Epithelial cell of prostate (primary cell): Measurements from ENCODE around the gene SCN4B.
"Not testable (repeated sequence)": the region's sequence is repeated elsewhere in the genome, so short reads cannot be mapped to it uniquely, and the experiment has no call there.

ENCODE experiments used
- DNase-seq: peaks from one replicate; pipeline ENCODE4 v3.0.0-alpha.2; 2011; ENCODE audit warnings: low read depth, low spot score
- H3K27ac ChIP-seq: fragments of 450-650 bp; 2 replicates; pipeline ENCODE4 v1.5.1; 2017; ENCODE audit warnings: mild to moderate bottlenecking

Gene SCN4B

GRCh38 chr11:118152552-118153471 lies at the start of gene SCN4B:
TSS of gene SCN4B (minus strand) at chr11:118152823. CDS start at chr11:118152673, 150 bp downstream.
- no peak within 1 kb of the TSS for H3K27ac ChIP-seq
- no peak for DNase-seq

- H3K27ac ChIP-seq = no peak overlapping the region
- DNase-seq = no peak
Observed at GRCh38 chr11:118201966-118202365, 49.3 kb upstream of the SCN4B start.

- no peak for DNase-seq
- no peak overlapping the region for H3K27ac ChIP-seq
Observed at GRCh38 chr11:118200901-118201680, 48.5 kb upstream of the SCN4B start.

DNA sequence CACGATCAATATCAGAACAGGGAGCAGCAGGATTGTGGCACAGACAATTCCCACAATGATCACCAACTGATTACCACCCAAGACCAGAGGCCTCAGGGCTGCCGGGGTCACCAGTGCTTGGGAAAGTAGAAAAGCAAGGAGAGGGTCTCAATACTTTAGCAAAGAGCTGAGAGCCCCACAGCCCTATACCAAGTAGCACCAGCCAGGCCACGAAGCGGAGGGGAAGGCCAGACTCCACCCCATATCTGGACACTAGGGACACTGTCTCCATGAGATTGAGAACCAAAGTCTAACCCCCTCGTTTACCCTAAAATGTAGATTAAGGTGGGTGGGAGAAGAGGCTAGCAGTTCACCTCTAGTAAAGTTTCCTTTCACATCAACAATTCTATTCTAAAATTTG lies 47.9 kb upstream of the SCN4B start:
- no peak for DNase-seq
- no peak overlapping the region for H3K27ac ChIP-seq

- no peak for DNase-seq
- H3K27ac ChIP-seq = no peak overlapping the region
Observed at GRCh38 chr11:118199135-118199534, 46.5 kb upstream of the SCN4B start.

DNA sequence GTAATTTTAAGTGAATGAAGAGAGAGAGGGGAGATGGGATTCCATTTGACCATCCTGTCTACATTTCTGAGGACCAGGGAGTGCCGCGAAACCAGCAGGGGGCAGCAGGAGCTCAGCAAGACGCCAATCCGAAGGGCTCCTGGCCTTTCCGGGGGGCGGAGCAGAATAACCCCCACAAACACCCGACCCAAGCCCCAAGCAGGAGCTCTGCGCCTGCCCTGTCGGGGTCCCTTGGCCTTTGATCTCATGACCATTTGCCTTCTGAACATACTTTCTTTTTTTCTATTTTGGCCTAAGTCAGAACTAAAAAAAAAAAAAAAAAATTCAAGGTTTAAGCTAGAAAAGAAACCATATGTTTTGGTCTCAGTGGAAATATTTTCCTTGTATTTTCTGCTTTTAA lies 45.7 kb upstream of the SCN4B start:
- H3K27ac ChIP-seq = no peak overlapping the region

GRCh38 chr11:118194835-118195627 lies 42.4 kb upstream of the SCN4B start:
- DNase-seq = peak; percentile 77
- peak overlapping the region; percentile 68 for H3K27ac ChIP-seq

More for the DNA sequence above, 45.7 kb upstream of the SCN4B start:
- DNase-seq = no peak

- H3K27ac ChIP-seq = peak overlapping the region; percentile 68
- DNase-seq = no peak
Observed at GRCh38 chr11:118193910-118194566, 41.4 kb upstream of the SCN4B start.

- H3K27ac ChIP-seq, DNase-seq: not testable (repeated sequence)
Observed at GRCh38 chr11:118192817-118193216, 40.2 kb upstream of the SCN4B start.

DNA sequence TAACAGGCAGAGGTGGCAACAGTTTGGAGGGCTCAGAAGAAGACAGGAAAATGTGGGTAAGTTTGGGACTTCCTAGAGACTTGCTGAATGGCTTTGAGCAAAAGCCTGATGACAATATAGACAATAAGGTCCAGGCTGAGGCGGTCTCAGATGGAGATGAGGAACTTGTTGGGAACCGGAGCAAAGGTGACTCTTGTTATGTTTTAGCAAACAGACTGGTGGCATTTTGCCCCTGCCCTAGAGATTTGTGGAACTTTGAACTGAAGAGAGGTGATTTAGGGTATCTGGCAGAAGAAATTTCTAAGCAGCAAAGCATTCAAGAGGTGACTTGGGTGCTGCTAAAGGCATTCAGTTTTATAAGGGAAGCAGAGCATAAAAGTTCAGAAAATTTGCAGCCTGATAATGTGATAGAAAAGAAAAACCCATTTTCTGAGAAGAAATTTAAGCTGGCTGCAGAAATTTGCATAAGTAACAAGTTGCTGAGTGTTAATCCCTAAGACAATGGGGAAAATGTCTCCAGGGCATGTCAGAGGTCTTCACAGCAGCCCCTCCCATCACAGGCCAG lies 38.4 kb upstream of the SCN4B start:
- DNase-seq, H3K27ac ChIP-seq: not testable (repeated sequence)

GRCh38 chr11:118186346-118187107 lies 33.9 kb upstream of the SCN4B start:
- no peak for DNase-seq
- H3K27ac ChIP-seq = no peak overlapping the region

DNA sequence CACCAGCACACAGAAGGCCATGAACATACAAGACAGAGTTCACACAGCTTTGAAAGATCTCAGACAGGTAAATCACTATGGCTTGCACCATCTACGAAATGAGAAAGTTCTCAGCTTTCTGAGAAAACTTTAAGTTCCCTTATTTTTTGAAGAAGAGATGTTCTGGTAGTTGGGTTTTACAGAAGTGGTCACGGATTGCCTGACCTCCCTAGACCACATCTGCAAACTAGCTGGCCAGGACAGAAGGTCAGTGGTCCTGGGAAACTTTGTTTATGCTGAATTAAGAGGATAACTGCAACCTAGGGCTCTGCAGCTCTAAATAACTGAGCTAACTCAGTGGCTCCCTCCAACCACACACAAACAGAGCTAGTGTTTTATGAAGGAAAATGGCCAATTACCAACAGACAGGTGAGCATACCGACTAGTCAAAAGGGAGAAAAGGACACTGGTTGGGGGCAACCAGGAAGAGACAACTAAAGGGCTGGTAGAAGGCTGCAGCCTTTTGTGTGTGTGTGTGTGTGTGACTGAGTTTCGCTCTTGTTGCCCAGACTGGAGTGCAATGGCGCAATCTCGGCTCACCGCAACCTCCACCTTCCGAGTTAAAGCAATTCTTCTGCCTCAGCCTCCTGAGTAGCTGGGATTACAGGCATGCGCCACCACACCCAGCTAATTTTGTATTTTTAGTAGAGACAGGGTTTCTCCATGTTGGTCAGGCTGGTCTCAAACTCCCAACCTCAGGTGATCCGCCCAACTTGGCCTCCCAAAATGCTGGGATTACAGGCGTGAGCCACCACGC lies 32.4 kb upstream of the SCN4B start:
- no peak overlapping the region for H3K27ac ChIP-seq
- DNase-seq = no peak

DNA sequence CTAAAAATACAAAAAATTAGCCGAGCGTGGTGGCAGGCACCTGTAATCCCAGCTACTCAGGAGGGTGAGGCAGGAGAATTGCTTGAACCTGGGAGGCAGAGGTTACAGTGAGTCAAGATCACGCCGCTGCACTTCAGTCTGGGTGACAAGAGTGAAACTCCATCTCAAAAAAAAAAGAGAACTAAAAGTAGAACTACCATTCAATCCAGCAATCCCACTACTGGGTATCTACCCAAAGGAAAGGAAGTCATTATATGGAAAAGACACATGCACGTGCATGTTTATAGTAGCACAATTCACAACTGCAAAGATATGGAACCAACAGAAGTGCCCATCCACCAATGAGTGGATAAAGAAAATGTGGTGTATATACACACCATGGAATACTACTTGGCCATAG lies 31.1 kb upstream of the SCN4B start:
- H3K27ac ChIP-seq, DNase-seq: not testable (repeated sequence)

DNA sequence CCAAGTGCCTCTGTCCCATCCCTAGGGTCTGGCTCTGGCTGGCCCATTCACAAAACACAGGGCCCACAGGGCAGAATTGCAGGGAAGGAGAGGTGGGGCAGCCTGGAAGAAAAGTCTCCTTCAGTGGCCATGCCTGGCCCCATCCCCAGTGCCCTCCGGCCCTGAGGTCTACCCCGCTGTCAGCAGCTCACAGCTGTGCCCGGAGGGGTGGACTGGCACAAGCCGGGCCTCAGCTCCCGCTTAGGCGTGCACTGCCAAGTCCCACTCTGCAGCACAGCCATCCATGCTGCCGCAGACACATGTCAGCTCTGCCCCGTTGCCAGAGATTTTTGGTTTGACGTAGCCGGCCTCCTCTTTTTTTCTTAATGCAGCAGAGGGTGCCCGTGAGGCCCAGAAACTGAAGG lies 27.7 kb upstream of the SCN4B start:
- H3K27ac ChIP-seq = no peak overlapping the region
- no peak for DNase-seq

GRCh38 chr11:118176778-118177134 lies 24.1 kb upstream of the SCN4B start:
- DNase-seq = no peak
- H3K27ac ChIP-seq = peak overlapping the region; percentile 83

- DNase-seq = no peak
- peak within 1 kb of the TSS; percentile 83 for H3K27ac ChIP-seq
Observed at GRCh38 chr11:118175993-118176777, 23.6 kb upstream of the SCN4B start, which contains the start of gene SCN2B. TSS of gene SCN2B (minus strand) at chr11:118176639. CDS start at chr11:118176431, 208 bp downstream.
